Muscle layer of colon (tissue), 2 donors: ENCODE measurements around the gene SCGB2A2.

Source experiments
- H3K27ac ChIP-seq: one replicate; pipeline ENCODE4 v1.7.0; 2013; ENCODE audit warnings: low read depth, mild to moderate bottlenecking, low read length, moderate library complexity
- H3K27me3 ChIP-seq, 2 donors: one replicate each; pipeline ENCODE4 v1.7.0; 2013; ENCODE audit warnings: low read length in 2 of 2, mild to moderate bottlenecking in 2 of 2; ENCODE audit not compliant: insufficient read depth in 2 of 2, control insufficient read depth in 1 of 2
- H3K36me3 ChIP-seq: one replicate; pipeline ENCODE4 v1.7.0; 2013; ENCODE audit warnings: mild to moderate bottlenecking, low read length; ENCODE audit not compliant: insufficient read depth
- H3K4me1 ChIP-seq: one replicate; pipeline ENCODE4 v1.7.0; 2013; ENCODE audit warnings: mild to moderate bottlenecking, low read length; ENCODE audit not compliant: insufficient read depth
- H3K4me3 ChIP-seq, 2 donors: one replicate each; pipeline ENCODE4 v1.7.0; 2013; ENCODE audit warnings: low read length in 2 of 2, low read depth in 1 of 2, mild to moderate bottlenecking in 1 of 2, moderate library complexity in 1 of 2
- H3K9ac ChIP-seq: one replicate; pipeline ENCODE4 v1.7.0; 2013; ENCODE audit warnings: low read length
- H3K9me3 ChIP-seq: one replicate; pipeline ENCODE4 v1.7.0; 2013; ENCODE audit warnings: mild to moderate bottlenecking, low read length
- donor health status: abdominal sarcoma.
- donor health status: Adenocarcinoma of cecum.

Gene SCGB2A2

GRCh38 chr11:62269654-62270278 is at the start of gene SCGB2A2:
Gene SCGB2A2, plus strand, starts transcription at chr11:62270158. Its CDS starts 59 bp downstream, at chr11:62270217.
- no peaks in the 10 kb centered on the region for H3K36me3 ChIP-seq
- H3K4me1 ChIP-seq = no peaks in the 10 kb centered on the region
- no peaks in the 10 kb centered on the region for H3K27me3 ChIP-seq
- H3K9me3 ChIP-seq = no peaks in the 10 kb centered on the region
- H3K4me3 ChIP-seq = no peak within 1 kb of the TSS
- H3K27ac ChIP-seq = no peak within 1 kb of the TSS
- no peak within 1 kb of the TSS for H3K9ac ChIP-seq

- no peak overlapping the region for H3K9ac ChIP-seq
- no peak overlapping the region for H3K27ac ChIP-seq
- H3K36me3 ChIP-seq = no peaks in the 10 kb centered on the region
- no peaks in the 10 kb centered on the region for H3K4me1 ChIP-seq
- H3K9me3 ChIP-seq = peaks cover 7% of the 10 kb centered on the region
- H3K27me3 ChIP-seq = no peaks in the 10 kb centered on the region
- H3K4me3 ChIP-seq = no peak overlapping the region
Measured at GRCh38 chr11:62221498-62221897, 48.5 kb upstream of the SCGB2A2 start.

- H3K9ac ChIP-seq = no peak overlapping the region
- no peak overlapping the region for H3K27ac ChIP-seq
- H3K4me3 ChIP-seq = no peak overlapping the region
- no peaks in the 10 kb centered on the region for H3K36me3 ChIP-seq
- H3K27me3 ChIP-seq = no peaks in the 10 kb centered on the region
- peaks cover 7% of the 10 kb centered on the region for H3K9me3 ChIP-seq
- no peaks in the 10 kb centered on the region for H3K4me1 ChIP-seq
Measured at GRCh38 chr11:62223095-62223494, 46.9 kb upstream of the SCGB2A2 start.

- no peak overlapping the region for H3K4me3 ChIP-seq
- no peaks in the 10 kb centered on the region for H3K9me3 ChIP-seq
- no peak overlapping the region for H3K27ac ChIP-seq
- H3K4me1 ChIP-seq = no peaks in the 10 kb centered on the region
- H3K9ac ChIP-seq = no peak overlapping the region
- H3K36me3 ChIP-seq = no peaks in the 10 kb centered on the region
- H3K27me3 ChIP-seq = no peaks in the 10 kb centered on the region
Measured at GRCh38 chr11:62233730-62234129, 36.2 kb upstream of the SCGB2A2 start.

DNA sequence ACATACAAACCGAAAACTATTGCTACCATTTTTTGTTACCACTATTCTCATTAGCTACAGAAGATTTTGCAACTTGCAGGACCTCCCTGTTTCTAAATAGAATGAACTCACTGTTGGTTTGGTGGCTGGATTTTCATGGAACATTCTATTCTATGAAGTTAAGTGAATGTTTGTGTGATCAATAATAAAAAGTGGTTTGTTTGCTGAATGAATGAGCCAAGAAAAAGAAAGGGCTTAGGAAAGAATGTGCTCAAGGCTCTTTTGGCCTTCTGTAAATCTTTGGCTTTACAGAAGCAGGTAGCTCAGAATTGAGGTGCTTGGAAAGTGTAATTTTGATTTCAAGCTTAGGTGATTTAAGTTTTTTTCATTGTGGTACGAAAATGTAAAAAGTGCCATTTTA is 33.8 kb upstream of the SCGB2A2 start:
- H3K27ac ChIP-seq = no peak overlapping the region
- H3K27me3 ChIP-seq = no peaks in the 10 kb centered on the region

DNA sequence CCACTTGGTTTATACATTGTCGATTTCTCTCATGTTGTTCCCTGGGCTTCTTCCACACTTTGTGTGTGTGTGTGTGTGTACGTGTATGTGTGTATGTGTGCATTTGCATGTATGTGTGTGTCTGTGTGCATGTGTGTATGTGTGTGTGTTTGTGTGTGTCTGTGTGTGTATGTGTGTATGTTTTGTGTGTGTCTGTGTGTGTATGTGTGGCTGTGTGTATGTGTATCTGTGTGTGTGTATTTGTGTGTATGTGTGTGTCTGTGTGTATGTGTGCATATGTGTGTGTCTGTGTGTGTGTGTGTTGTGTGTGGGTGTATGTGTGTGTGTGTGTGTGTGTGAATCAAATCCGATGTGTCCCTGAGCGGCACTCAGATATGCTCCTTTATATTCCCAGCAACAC is 32.5 kb upstream of the SCGB2A2 start:
- H3K9ac ChIP-seq = no peak overlapping the region
- peaks cover 0 to 4% of the 10 kb centered on the region in 2 donors for H3K27me3 ChIP-seq
- no peaks in the 10 kb centered on the region for H3K36me3 ChIP-seq
- H3K4me3 ChIP-seq = no peak overlapping the region
- no peaks in the 10 kb centered on the region for H3K4me1 ChIP-seq
- no peak overlapping the region for H3K27ac ChIP-seq
- H3K9me3 ChIP-seq = no peaks in the 10 kb centered on the region

More for the DNA sequence above, 33.8 kb upstream of the SCGB2A2 start:
- Histone ChIP-seq H3K36me3 (no peaks in the 10 kb centered on the region), H3K4me1 (no peaks in the 10 kb centered on the region), H3K9me3 (no peaks in the 10 kb centered on the region), H3K9ac (no peak overlapping the region), H3K4me3 (no peak overlapping the region)

DNA sequence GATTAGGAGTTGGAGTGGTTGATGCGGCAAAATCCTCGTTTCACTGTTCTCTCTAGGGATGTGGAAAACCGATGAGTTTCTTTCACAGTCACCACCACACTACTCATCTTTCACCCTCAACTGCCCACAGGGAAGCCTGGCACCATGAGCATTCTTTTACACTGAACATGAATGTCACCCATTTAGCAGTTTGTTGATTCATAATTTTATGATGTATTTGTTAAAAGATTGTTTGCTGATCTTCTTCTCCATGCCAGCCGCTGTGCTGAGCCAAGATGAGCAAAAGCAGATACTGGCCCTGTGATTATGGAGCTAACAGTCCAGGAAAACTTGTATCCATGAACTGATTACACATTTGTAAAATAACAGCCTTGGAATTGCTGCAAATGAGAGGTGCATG is 31.8 kb upstream of the SCGB2A2 start:
- Histone ChIP-seq H3K27ac (no peak overlapping the region), H3K4me1 (no peaks in the 10 kb centered on the region), H3K4me3 (no peak overlapping the region), H3K36me3 (no peaks in the 10 kb centered on the region), H3K27me3 (peaks cover 0 to 4% of the 10 kb centered on the region in 2 donors), H3K9me3 (no peaks in the 10 kb centered on the region), H3K9ac (no peak overlapping the region)

- Histone ChIP-seq H3K9ac (no peak overlapping the region), H3K27ac (no peak overlapping the region), H3K4me1 (no peaks in the 10 kb centered on the region), H3K4me3 (no peak overlapping the region), H3K27me3 (peaks cover 0 to 7% of the 10 kb centered on the region in 2 donors), H3K9me3 (no peaks in the 10 kb centered on the region), H3K36me3 (no peaks in the 10 kb centered on the region)
Measured at GRCh38 chr11:62241095-62241494, 28.9 kb upstream of the SCGB2A2 start.

- H3K4me1 ChIP-seq = no peaks in the 10 kb centered on the region
- H3K9ac ChIP-seq = no peak within 1 kb of the TSS
- no peak within 1 kb of the TSS for H3K27ac ChIP-seq
- H3K36me3 ChIP-seq = no peaks in the 10 kb centered on the region
- H3K27me3 ChIP-seq = peaks cover 0 to 7% of the 10 kb centered on the region in 2 donors
- H3K4me3 ChIP-seq = no peak within 1 kb of the TSS
- no peaks in the 10 kb centered on the region for H3K9me3 ChIP-seq
Measured at GRCh38 chr11:62242021-62242420, 27.9 kb upstream of the SCGB2A2 start, which contains the start of gene SCGB1D2. Gene SCGB1D2, plus strand, starts transcription at chr11:62242239. Its CDS starts 69 bp downstream, at chr11:62242308.

DNA sequence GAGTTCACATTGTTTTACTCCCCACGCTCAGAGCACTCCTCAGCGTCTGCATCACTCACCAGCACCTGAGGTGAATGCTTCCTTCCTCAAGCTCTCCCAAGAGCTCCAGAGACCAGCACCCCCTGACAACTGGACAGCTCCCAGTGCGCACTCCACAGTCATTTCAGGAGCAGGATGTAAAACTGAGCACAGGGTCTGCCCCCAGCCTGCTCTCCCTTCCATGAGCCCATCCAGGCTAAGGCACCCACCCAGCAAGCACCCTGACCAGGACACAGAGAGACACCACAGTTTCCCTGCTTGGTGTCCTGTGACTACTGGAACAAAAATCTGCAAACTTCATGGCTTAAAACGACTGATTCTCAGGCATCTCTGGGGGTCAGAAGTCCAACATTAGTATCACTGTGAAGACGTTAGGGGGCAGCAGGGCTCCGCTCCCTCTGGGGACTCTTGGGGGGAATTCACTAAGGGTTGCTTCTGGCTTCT is 24.6 kb upstream of the SCGB2A2 start:
- Histone ChIP-seq H3K4me3 (no peak overlapping the region), H3K4me1 (no peaks in the 10 kb centered on the region), H3K27ac (no peak overlapping the region), H3K36me3 (no peaks in the 10 kb centered on the region), H3K9me3 (no peaks in the 10 kb centered on the region), H3K9ac (no peak overlapping the region), H3K27me3 (peaks cover 5 to 7% of the 10 kb centered on the region in 2 donors)

DNA sequence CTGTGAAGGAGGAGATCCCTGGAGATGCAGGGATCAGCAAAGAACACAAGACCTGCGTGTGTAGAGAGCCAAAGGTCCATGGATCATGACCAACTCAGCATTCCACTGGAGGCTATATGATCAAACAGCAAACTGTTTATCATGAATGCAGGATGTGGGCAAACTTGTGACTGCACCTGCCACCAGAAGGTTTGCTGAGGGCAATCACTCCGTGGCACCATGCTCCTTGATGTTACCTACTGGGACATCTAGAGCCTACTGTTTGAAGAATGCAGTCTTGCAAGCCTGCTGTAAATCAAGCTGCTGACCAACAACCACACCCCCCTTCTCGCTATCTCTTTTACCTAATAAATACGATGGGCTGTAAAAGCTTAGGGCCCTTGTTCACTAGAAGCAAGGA is 18.3 kb upstream of the SCGB2A2 start:
- no peaks in the 10 kb centered on the region for H3K4me1 ChIP-seq
- peaks cover 18% of the 10 kb centered on the region for H3K9me3 ChIP-seq
- H3K4me3 ChIP-seq = no peak overlapping the region
- H3K27ac ChIP-seq = no peak overlapping the region
- H3K36me3 ChIP-seq = no peaks in the 10 kb centered on the region
- no peak overlapping the region for H3K9ac ChIP-seq
- H3K27me3 ChIP-seq = peaks cover 0 to 5% of the 10 kb centered on the region in 2 donors

DNA sequence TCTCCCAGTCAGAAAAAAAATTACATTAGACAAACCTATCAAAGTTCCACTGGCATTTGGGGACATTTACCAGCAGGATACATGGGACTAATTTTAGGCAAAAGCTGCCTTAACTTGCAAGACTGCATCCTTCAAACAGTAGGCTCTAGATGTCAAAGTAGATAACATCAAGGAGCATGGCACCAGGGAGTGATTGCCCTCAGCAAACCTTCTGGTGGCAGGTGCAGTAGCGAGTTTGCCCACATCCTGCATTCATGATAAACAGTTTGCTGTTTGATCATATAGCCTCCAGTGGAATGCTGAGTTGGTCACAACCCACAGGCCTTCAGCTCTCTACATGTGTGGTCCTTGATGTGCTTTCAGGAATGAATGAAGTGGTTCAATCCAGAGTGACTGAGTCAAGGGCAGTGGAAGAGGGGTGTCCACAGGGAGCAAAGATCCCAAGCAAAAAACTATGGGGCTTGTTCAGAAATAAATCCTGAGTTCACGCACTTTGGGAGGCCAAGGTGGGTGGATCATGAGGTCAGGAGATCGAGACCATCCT is 15.9 kb upstream of the SCGB2A2 start:
- H3K9ac ChIP-seq = no peak overlapping the region
- no peaks in the 10 kb centered on the region for H3K27me3 ChIP-seq
- H3K36me3 ChIP-seq = no peaks in the 10 kb centered on the region
- no peaks in the 10 kb centered on the region for H3K4me1 ChIP-seq
- peaks cover 18% of the 10 kb centered on the region for H3K9me3 ChIP-seq
- H3K27ac ChIP-seq = no peak overlapping the region
- no peak overlapping the region for H3K4me3 ChIP-seq
